HPDE6-E6E7 (cell line): Measurements from ENCODE around the gene HES1.
"Not testable (repeated sequence)": the region's sequence is repeated elsewhere in the genome, so short reads cannot be mapped to it uniquely, and the experiment has no call there.

Source experiments
- DNase-seq: peaks from one replicate; pipeline ENCODE4 v3.0.0; 2011; ENCODE audit warnings: missing footprints; ENCODE audit errors: extremely low spot score

Gene HES1

GRCh38 chr3:194141415-194142155, 5.6 kb downstream of the HES1 start:
- DNase-seq: peak; percentile 84

- no peak for DNase-seq
Observed at GRCh38 chr3:194142156-194142910, 6.4 kb downstream of the HES1 start.

DNA sequence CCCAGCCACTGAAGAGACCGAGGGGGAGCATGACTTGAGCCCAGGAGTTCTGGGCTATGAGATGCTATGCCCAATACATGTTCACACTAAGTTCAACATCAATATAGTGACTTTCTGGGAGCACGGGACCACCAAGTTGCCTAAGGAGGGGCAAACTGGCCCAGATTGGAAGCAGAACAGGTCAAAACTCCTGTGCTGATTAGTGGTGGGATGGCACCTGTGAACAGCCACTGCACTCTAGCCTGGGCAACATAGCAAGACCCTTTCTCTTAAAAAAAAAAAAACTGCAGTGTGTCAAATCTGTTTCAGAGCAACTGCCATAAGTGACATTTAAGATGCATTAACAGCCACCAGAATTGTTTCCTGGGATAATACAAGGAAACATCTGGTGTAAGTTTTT, 9.8 kb downstream of the HES1 start:
- no peak for DNase-seq

DNA sequence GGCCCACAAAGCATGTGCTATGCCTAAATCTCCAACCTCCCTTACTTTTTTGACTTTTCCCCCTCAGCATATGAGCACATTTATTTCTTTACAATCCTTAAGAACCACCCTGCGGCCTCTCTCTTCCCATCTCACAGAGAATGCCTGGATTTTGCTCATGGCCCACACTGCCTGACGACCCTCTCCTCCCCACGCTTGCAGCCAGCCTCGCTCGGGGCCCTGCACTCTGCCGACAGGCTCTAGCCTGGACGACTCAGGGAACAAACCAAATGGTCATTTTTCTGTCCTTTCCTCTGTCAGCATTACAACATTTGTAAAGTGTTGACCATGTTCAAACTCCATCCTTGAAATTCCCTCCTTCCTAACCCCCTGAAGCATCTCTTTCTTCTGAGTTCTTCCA, 11.7 kb downstream of the HES1 start:
- no peak for DNase-seq

DNA sequence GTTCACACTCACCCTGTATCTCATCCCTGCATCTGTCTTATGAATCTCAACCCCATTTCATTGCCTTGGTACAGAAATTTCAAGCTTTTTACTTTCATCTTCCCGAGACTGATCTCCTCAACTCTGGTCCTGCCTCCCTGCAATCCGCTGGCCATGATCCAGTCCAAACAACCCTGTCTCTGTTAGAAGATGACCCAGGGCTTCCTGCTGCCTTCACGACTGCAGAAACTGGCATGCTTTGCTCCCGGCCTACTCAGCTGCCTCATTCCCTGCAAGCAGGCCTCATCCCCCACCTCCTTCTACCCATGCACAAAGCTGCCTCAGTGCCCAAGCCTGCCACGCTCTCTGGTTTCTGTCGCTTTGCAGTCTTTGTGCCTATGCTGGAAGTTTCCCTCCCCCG, 12.4 kb downstream of the HES1 start:
- DNase-seq: no peak

- no peak for DNase-seq
Observed at GRCh38 chr3:194150252-194150934, 14.4 kb downstream of the HES1 start.

GRCh38 chr3:194150935-194151302, 15.0 kb downstream of the HES1 start:
- DNase-seq: not testable (repeated sequence)

DNA sequence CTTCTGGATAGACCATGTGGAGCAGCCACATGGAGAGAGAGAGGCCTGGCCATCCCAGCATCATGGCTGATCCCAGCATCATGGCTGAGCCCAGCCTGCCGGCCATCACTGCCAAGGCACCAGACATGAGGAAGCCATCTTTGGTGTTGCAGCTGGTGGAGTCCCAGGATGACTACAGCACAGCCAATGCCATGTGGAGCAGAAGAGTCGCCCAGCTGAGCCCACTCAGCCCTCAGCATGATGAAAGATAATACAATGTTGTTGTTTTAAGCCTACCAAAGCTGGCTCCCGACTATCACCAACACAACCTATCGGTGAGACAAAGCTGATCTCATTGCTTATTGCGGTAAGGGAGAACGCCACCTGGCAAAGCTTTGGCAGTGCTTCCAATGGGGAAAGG, 18.4 kb downstream of the HES1 start:
- no peak for DNase-seq

- no peak for DNase-seq
Observed at GRCh38 chr3:194156095-194156494, 20.1 kb downstream of the HES1 start.

- peak; percentile 73 for DNase-seq
Observed at GRCh38 chr3:194158942-194159439, 23.0 kb downstream of the HES1 start.

DNA sequence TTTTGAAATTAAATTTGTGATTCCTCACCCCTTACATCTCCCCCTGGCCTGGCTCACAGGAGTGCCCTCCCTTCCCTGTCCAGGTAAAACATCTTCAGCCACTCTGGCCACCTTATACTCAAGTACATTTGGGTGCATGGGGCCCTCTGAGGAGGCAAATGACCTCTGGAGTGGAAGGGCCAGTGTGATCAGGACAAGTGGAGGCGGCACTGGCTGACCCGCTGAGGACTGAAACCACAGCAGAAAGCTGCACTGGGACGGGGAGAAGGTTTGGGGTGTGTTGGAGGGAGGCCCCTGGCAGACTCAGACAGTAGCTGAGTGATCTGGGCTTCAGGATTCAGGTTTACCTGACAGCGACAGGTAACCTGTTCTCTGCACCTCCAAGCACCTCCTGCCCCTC, 24.2 kb downstream of the HES1 start:
- DNase-seq: no peak

GRCh38 chr3:194161131-194162045, 25.4 kb downstream of the HES1 start:
- DNase-seq: no peak

- no peak for DNase-seq
Observed at GRCh38 chr3:194162070-194162678, 26.2 kb downstream of the HES1 start.

GRCh38 chr3:194162817-194163584, 27.1 kb downstream of the HES1 start:
- DNase-seq: no peak

GRCh38 chr3:194163697-194164096, 27.7 kb downstream of the HES1 start:
- no peak for DNase-seq

GRCh38 chr3:194164861-194165260, 28.9 kb downstream of the HES1 start:
- no peak for DNase-seq

GRCh38 chr3:194165271-194166018, 29.5 kb downstream of the HES1 start:
- no peak for DNase-seq

- no peak for DNase-seq
Observed at GRCh38 chr3:194166682-194167479, 30.9 kb downstream of the HES1 start.
